Dendritic cell treated with granulocyte-macrophage colony-stimulating factor and Interleukin-4, amounts not matched to agents 40 ng/mL and 50 ng/mL, for 4 days (primary cell): Measurements from ENCODE around the gene COPG1.
A peak's percentile ranks its signal among the peaks of the same experiment; 100 is the strongest.

Experiments
- H3K27ac Mint-ChIP-seq: one replicate; pipeline ENCODE4 v1.8.0; 2022; ENCODE audit warnings: mild to moderate bottlenecking, mixed read lengths
- H3K27me3 Mint-ChIP-seq: one replicate; pipeline ENCODE4 v1.8.0; 2022; ENCODE audit warnings: mild to moderate bottlenecking, mixed read lengths
- H3K36me3 Mint-ChIP-seq: one replicate; pipeline ENCODE4 v1.8.0; 2022; ENCODE audit warnings: low read depth, mixed read lengths
- H3K4me1 Mint-ChIP-seq: one replicate; pipeline ENCODE4 v1.8.0; 2022; ENCODE audit warnings: low read depth, mixed read lengths
- H3K4me3 Mint-ChIP-seq: one replicate; pipeline ENCODE4 v1.8.0; 2022; ENCODE audit warnings: mild to moderate bottlenecking, moderate library complexity, mixed read lengths
- H3K9me3 Mint-ChIP-seq: one replicate; pipeline ENCODE4 v1.8.0; 2022; ENCODE audit warnings: mixed read lengths
- intact Hi-C: fragments of 100-400 bp; cut with micrococcal nuclease; formaldehyde crosslinking; loops from one replicate; pipeline ENCODE4 v1.15.0; 2022

The COPG1 gene

DNA sequence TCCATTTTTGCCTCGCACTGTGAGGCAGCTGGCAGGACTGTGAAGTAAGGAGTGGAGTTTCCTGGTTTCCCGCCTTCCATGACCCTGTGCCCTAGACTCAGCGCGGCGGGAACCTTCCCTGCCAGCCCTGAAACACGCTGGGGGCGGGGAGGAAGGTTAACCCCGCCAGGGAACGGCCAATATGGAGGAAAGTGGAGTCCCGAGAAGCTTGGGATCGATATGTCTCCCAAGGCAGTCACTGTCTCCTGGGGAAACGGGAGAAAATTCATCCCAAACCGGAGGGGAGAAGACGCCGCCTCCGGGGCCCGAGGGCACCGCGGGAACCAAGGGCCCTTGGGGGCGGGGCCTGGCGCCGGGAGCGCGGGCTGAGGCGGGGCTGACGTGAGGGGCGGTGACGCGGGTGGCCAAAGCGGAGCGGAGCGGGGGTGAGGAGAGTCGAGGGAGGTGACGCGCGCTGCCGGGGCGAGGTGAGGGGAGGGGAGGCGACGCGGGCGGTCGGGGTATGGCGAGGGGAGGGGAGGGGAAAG lies 29.1 kb downstream of the COPG1 start, which contains the start of gene HMCES:
Gene HMCES, plus strand, starts transcription at position 432 of the 527 bp plus-strand sequence. CDS start 863 bp downstream, outside the sequence.
- no peaks in the 10 kb centered on the region for H3K9me3 Mint-ChIP-seq
- intact Hi-C loops, result loop anchor here (2.0 to 10.0 kb wide), 2 partner anchors 38 to 304 kb away; a partner anchor contains a TSS
- peaks cover 59% of the 10 kb centered on the region for H3K36me3 Mint-ChIP-seq
- peaks cover 34% of the 10 kb centered on the region for H3K4me1 Mint-ChIP-seq
- peak within 1 kb of the TSS; percentile 88 for H3K4me3 Mint-ChIP-seq
- H3K27ac Mint-ChIP-seq, result peak within 1 kb of the TSS; percentile 90
- peaks cover 5% of the 10 kb centered on the region for H3K27me3 Mint-ChIP-seq

- Mint-ChIP-seq H3K9me3 (no peaks in the 10 kb centered on the region), H3K36me3 (peaks cover 51% of the 10 kb centered on the region), H3K27me3 (peaks cover 5% of the 10 kb centered on the region), H3K27ac (peak overlapping the region; percentile 90), H3K4me1 (peaks cover 34% of the 10 kb centered on the region), H3K4me3 (peak overlapping the region; percentile 88)
- intact Hi-C loops, result loop anchor here (2.0 to 10.0 kb wide), 2 partner anchors 38 to 304 kb away; a partner anchor contains a TSS
These were observed 29.8 kb downstream of the COPG1 start for GRCh38 chr3:129278966-129279906.

DNA sequence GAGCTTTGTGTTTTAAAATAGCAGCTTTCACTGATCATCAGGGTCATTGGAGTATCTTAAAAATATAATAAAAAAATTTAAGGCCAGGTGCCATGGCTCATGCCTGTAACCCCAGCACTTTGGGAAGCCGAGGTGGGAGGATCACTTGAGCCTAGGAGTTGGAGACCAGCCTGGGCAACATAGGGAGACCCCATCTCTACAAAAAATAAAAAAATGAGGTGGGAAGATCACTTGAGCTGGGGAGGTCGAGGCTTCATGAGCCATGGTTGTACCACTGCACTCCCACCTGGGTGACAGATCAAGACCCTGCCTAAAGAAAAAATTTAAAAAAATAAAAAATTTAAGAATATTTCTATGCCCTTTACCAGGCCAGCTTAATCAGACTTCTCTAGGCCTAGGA lies 30.8 kb downstream of the COPG1 start:
- Mint-ChIP-seq H3K27ac (no peak overlapping the region), H3K27me3 (peaks cover 5% of the 10 kb centered on the region), H3K9me3 (no peaks in the 10 kb centered on the region), H3K36me3 (peaks cover 42% of the 10 kb centered on the region), H3K4me3 (no peak overlapping the region), H3K4me1 (peaks cover 34% of the 10 kb centered on the region)
- intact Hi-C loops, result no loop called here

DNA sequence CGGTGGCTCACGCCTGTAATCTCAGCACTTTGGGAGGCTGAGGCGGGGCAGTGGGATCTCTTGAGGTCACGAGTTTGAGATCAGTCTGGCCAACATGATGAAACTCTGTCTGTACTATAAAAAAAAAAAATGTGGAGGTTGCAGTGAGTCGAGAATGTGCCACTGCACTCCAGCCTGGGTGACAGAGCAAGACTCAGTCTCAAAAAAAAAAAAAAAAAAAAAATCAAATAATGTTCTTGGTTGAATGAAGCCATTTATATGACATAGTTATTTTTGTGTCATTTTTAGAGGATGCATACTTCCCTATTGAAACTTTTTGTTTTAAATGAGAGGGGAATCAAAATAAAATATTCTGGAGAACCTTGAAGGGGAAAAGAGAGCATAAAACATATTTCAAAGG lies 32.3 kb downstream of the COPG1 start:
- no peak overlapping the region for H3K27ac Mint-ChIP-seq
- H3K9me3 Mint-ChIP-seq, result no peaks in the 10 kb centered on the region
- peaks cover 34% of the 10 kb centered on the region for H3K4me1 Mint-ChIP-seq
- peaks cover 27% of the 10 kb centered on the region for H3K36me3 Mint-ChIP-seq
- H3K4me3 Mint-ChIP-seq, result no peak overlapping the region
- intact Hi-C loops, result no loop called here
- peaks cover 5% of the 10 kb centered on the region for H3K27me3 Mint-ChIP-seq

GRCh38 chr3:129282727-129283327 lies 33.4 kb downstream of the COPG1 start:
- H3K36me3 Mint-ChIP-seq, result peaks cover 27% of the 10 kb centered on the region
- H3K4me3 Mint-ChIP-seq, result no peak overlapping the region
- peaks cover 5% of the 10 kb centered on the region for H3K27me3 Mint-ChIP-seq
- H3K4me1 Mint-ChIP-seq, result peaks cover 24% of the 10 kb centered on the region
- H3K9me3 Mint-ChIP-seq, result no peaks in the 10 kb centered on the region
- intact Hi-C loops, result no loop called here
- H3K27ac Mint-ChIP-seq, result no peak overlapping the region

GRCh38 chr3:129286081-129286480 lies 36.7 kb downstream of the COPG1 start:
- no peak overlapping the region for H3K4me3 Mint-ChIP-seq
- no peaks in the 10 kb centered on the region for H3K9me3 Mint-ChIP-seq
- H3K27ac Mint-ChIP-seq, result no peak overlapping the region
- peaks cover 30% of the 10 kb centered on the region for H3K36me3 Mint-ChIP-seq
- H3K27me3 Mint-ChIP-seq, result no peaks in the 10 kb centered on the region
- intact Hi-C loops, result no loop called here
- H3K4me1 Mint-ChIP-seq, result peaks cover 7% of the 10 kb centered on the region

- no peak overlapping the region for H3K27ac Mint-ChIP-seq
- no peak overlapping the region for H3K4me3 Mint-ChIP-seq
- intact Hi-C loops, result no loop called here
These were observed 39.0 kb downstream of the COPG1 start for GRCh38 chr3:129288446-129288845.

GRCh38 chr3:129289201-129289921 lies 40.0 kb downstream of the COPG1 start:
- Mint-ChIP-seq H3K27ac (no peak overlapping the region), H3K4me1 (no peaks in the 10 kb centered on the region), H3K27me3 (no peaks in the 10 kb centered on the region), H3K36me3 (peaks cover 52% of the 10 kb centered on the region), H3K9me3 (no peaks in the 10 kb centered on the region), H3K4me3 (no peak overlapping the region)
- intact Hi-C loops, result no loop called here

More at GRCh38 chr3:129288446-129288845, 39.0 kb downstream of the COPG1 start:
- peaks cover 46% of the 10 kb centered on the region for H3K36me3 Mint-ChIP-seq
- no peaks in the 10 kb centered on the region for H3K4me1 Mint-ChIP-seq
- H3K27me3 Mint-ChIP-seq, result no peaks in the 10 kb centered on the region
- H3K9me3 Mint-ChIP-seq, result no peaks in the 10 kb centered on the region

- Mint-ChIP-seq H3K36me3 (peaks cover 65% of the 10 kb centered on the region), H3K27me3 (no peaks in the 10 kb centered on the region), H3K4me3 (no peak overlapping the region), H3K9me3 (no peaks in the 10 kb centered on the region), H3K27ac (no peak overlapping the region), H3K4me1 (no peaks in the 10 kb centered on the region)
- intact Hi-C loops, result no loop called here
These were observed 42.0 kb downstream of the COPG1 start for GRCh38 chr3:129291236-129291886.

DNA sequence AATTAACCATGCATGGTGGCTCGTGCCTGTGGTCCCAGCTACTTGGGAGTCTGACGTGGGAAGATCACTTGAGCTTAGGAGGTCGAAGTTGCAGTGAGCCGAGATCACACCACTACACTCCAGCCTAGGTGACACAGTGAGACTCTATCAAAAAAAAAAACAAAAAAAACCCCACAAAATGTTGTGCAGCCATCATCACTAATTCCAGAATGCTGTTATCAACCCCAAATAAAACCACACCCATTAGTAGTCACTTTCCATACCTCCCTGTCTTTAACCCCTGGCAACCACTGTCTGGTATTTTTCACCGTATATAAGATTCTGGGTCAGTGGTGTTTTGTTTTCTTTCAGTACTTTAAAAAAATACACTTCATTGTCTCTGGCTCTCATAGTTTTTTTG lies 45.9 kb downstream of the COPG1 start:
- Mint-ChIP-seq H3K4me1 (no peaks in the 10 kb centered on the region), H3K4me3 (no peak overlapping the region), H3K9me3 (no peaks in the 10 kb centered on the region), H3K27me3 (no peaks in the 10 kb centered on the region), H3K36me3 (peaks cover 76% of the 10 kb centered on the region), H3K27ac (no peak overlapping the region)
- intact Hi-C loops, result no loop called here

- Mint-ChIP-seq H3K27ac (peak overlapping the region; percentile 57), H3K27me3 (no peaks in the 10 kb centered on the region), H3K36me3 (peaks cover 22% of the 10 kb centered on the region), H3K4me3 (no peak overlapping the region), H3K9me3 (no peaks in the 10 kb centered on the region), H3K4me1 (peaks cover 34% of the 10 kb centered on the region)
- intact Hi-C loops, result no loop called here
These were observed 54.9 kb downstream of the COPG1 start for GRCh38 chr3:129304146-129304961.

GRCh38 chr3:129304962-129305222 lies 55.5 kb downstream of the COPG1 start:
- Mint-ChIP-seq H3K27ac (peak overlapping the region; percentile 57), H3K4me1 (peaks cover 34% of the 10 kb centered on the region), H3K9me3 (no peaks in the 10 kb centered on the region), H3K27me3 (no peaks in the 10 kb centered on the region), H3K4me3 (no peak overlapping the region), H3K36me3 (peaks cover 18% of the 10 kb centered on the region)
- intact Hi-C loops, result no loop called here

- Mint-ChIP-seq H3K4me3 (peak overlapping the region; percentile 68), H3K36me3 (peaks cover 17% of the 10 kb centered on the region), H3K4me1 (peaks cover 42% of the 10 kb centered on the region), H3K27me3 (no peaks in the 10 kb centered on the region), H3K9me3 (no peaks in the 10 kb centered on the region), H3K27ac (peak overlapping the region; percentile 57)
- intact Hi-C loops, result no loop called here
These were observed 56.2 kb downstream of the COPG1 start for GRCh38 chr3:129305592-129306091.
